Islet of Langerhans (tissue), 1 donor: ENCODE results near the gene KIFC3.
"Not testable (repeated sequence)": the region's sequence is repeated elsewhere in the genome, so short reads cannot be mapped to it uniquely, and the experiment has no call there.

Experiments used
- FAIRE-seq: peaks from one replicate; lab custom pipeline; 2011; peaks lifted over from hg19 to GRCh38; lab: Jason Lieb, UNC

Gene KIFC3

DNA sequence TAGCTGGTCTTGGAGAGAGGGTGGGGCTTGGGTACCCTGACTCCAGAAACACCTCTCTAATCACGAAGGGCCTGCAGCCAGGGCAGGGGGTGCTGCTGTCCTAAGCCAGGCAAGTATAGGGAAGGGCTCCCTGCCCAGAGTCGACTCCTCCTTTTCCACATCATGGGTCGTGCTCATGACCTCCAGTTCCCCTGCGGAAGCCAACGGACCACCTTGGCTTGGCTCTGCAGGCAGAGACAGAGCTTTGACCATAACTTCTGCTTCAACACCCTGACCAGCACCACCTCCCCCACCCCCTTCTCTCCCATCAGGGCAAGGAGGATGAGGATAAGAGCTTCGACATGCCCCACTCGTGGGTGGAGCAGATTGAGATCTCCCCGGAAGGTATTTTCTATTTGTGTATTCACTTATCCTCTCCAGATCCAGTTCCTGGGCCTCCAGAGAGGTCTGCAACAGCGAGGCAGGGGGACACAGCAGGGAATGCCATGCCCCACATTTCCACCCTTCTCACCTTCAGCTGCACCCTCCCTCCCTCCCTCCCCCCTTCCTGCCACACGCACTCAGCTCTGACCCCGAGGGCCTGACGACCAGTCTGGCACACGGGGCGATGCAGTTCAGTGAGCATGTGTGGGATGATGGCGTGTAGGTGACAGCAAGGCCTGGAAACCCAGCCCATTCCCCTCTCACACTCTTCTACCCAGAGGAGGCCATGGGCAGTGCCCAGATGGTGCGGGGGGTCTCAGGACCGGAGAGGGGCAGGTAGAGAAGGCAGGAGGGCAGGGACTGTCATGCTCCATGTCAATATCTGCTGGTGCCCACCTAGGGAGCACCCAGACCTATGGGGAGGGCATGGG lies 80.7 kb downstream of the KIFC3 start:
- no peak for FAIRE-seq

DNA sequence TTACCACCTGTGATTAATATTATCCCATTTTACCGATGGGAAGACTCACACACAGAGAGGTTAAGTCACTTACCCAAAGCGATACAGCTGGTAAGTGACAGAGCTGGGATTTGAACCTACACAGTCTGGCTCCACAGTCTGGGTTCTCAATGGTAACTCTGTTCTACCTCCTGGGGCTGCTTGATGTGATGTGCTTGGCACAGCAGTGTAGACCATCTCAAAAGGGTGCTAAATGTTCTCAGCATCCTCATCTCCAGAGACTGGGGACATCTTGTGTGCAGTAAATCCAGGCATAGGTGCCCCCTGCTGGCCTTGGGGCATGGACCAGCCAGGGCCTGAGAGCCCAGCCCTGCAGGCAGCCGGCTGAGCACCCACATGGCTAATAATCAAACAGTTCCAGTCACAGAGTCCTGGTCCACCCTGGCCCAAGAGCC lies 82.1 kb downstream of the KIFC3 start:
- peak; percentile 38 for FAIRE-seq

DNA sequence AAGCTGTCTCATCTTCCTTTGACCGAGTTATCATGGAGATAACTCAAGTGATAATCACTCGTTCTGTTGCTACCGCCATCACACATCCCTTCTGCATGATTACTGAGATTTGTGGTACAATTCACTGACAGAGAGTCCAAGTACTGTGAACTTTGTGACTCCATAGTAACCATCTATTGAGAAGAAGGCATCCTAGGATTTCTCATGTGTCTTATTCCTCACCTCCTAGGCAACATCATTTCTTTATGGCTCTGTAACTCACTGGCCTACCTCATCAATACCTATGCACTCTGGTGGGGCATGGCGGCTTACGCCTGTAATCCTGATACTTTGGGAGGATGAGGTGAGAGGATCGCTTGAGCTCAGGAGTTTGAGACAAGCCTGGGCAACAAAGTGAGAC lies 88.2 kb downstream of the KIFC3 start:
- FAIRE-seq = no peak

DNA sequence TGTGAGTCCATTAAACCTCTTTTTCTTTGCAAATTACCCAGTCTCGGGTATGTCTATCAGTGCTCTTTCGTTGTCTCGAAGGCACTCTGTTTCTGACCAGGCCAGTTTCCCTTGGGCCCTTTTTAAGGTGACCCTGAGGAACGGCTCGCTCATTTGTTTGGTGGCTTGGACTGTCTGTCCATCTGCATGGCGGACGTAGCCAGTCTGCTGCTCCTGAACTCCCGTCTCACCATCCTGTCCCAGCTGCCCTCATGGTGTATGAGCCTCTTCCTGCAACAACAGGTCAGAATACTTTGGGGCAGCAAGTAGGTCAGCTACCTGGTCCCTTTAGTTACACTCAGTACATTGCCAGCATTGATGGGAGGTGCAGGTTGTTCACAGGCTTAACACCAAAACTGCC lies 88.7 kb downstream of the KIFC3 start:
- no peak for FAIRE-seq

DNA sequence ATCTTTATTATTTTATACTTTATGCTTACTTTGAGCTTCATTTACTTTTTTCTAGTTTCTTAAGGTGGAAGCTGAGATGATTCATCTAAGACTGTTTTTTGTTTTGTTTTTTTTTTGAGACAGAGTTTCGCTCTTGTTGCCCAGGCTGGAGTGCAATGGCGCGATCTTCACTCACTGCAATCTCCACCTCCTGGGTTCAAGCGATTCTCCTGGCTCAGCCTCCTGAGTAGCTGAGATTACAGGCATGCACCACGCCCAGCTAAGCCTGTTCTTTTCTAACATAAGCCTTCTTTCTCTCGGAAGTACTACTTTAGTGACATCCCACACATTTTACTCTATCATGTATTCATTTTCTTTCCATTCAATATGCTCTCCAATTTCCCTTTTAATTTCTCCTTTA lies 89.7 kb downstream of the KIFC3 start:
- FAIRE-seq = not testable (repeated sequence)

DNA sequence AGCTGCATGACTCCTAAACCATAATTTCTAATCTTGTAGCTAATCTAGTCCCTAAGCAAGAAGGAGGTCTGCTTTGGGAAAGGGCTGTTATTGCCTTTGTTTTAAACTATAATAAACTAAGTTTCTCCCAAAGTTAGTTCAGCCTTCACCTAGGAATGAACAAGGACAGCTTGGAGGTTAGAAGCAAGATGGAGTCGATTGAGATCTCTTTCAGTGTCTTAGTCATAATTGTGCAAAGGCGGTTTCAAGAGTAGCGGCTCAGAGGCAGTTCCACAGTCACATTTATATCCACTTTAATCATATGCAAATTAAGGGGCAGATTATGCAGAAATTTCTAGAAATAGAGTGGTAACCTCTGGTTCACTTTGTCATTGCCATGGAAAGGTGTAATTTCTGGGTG lies 90.3 kb downstream of the KIFC3 start:
- no peak for FAIRE-seq

DNA sequence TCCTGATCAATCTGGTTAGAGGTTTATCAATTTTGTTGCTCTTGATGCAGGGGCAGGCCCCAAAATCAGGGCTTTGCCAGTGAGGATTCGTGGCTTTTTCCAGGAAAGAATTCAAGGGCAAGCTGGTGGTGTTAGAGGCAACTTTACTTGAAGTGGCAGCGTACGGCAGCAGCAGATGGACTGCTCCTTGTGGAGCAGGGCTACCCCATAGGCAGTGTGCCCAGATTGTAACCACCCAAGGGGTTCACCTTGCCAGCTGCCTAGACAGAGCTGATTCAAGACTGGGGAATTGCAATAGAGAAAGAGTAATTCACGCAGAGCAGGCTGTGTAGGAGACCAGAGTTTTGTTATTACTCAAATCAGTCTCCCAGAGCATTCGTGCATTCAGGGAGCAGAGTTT lies 90.9 kb downstream of the KIFC3 start:
- no peak for FAIRE-seq

DNA sequence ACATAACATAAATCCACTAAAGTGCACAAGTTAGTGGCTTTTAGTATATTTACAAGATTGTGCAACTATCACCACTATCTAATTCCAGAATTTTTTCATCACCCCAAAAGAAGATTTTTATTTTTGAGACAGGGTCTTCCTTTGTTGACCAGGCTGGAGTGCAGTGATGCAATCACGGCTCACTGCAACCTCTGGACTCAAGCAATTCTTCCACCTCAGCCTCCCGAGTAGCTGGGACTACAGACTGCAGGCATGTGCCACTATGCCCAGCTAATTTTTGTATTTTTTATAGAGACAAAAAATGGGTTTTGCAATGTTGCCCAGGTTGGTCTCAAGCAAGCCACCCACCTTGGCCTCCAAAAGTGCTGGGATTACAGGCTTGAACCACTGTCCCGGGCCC lies 92.6 kb downstream of the KIFC3 start:
- no peak for FAIRE-seq
